CD4-positive, alpha-beta T cell treated with Interleukin-12 subunit alpha and Interleukin-12 subunit beta, for 1 hour (primary cell): ENCODE measurements around the gene ITCH.
"Not testable (repeated sequence)": the region's sequence is repeated elsewhere in the genome, so short reads cannot be mapped to it uniquely, and the experiment has no call there.

ENCODE experiments used
- DNase-seq: peaks from one replicate; pipeline ENCODE4 v3.0.0-alpha.2; 2020

Gene ITCH

GRCh38 chr20:34382877-34383455 lies 19.9 kb downstream of the ITCH start:
- DNase-seq: not testable (repeated sequence)

GRCh38 chr20:34385464-34385863 lies 22.4 kb downstream of the ITCH start:
- no peak for DNase-seq

DNA sequence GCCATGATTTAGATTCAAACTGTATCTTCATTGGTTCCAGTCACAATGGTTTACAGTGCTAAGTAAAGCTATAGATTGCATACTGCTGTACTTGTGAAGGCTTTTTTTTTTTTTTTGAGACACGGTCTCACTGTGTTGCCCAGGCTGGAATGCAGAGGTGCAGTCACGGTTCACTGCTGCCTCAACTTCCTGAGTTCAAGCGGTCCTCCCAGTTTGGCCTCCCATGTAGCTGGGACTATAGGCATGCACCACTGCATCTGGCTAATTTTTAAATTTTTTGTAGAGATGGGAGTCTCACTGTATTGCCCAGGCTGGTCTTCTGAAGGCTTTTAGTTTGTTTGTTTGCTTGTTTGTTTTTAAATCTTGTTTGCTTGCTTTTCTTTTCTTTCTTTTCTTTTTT lies 24.9 kb downstream of the ITCH start:
- no peak for DNase-seq

DNA sequence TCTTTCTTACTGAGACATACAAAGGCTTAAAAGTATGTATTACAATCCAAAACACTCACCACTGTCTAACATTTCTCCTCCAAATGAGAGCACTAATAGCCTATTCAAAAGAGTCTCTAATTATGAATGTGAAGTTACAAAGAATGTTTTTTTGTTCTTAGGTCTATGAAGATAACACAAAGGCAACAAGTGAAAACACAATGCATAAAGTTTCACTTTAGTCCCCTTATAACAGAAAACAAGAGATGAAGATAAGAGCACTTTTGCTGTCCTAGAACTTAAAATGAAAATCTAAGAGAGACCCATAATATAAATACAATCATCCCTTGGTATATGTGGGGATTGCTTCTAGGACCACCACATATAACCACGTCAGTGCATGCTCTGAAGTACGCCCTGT lies 25.6 kb downstream of the ITCH start:
- DNase-seq: no peak

DNA sequence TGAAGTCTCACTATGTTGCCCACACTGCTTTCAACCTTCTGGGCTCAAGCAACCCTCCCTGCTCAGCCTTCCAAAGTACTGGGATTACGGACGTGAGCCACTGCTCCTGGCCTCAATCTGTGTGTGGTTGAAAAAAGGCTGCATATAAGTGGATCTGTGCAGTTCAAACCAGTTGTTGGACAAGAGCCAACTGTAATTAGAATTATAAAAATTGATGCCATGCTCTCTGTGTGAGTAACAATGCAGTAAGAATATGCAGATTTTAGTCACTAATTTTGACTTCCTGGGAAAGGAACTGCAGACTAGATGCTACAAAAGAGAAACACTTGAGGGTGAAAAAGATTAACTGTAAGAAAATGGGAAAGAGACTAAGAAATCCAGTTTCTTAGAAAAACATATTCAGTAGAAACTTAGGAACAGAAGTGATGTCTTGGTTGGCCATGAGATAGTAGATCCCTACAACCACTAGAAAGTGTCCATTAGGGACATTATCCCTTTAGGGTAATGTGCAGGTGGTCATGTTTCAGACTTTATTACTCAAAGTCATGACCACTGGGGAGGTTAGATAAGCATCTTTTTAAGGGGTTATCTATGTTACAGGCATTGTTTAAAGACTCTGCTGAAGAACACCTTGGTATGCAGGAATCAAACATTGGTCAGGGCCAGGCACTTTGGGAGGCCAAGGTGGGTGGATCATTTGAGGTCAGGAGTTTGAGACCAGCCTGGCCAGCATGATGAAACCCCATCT lies 26.3 kb downstream of the ITCH start:
- no peak for DNase-seq

DNA sequence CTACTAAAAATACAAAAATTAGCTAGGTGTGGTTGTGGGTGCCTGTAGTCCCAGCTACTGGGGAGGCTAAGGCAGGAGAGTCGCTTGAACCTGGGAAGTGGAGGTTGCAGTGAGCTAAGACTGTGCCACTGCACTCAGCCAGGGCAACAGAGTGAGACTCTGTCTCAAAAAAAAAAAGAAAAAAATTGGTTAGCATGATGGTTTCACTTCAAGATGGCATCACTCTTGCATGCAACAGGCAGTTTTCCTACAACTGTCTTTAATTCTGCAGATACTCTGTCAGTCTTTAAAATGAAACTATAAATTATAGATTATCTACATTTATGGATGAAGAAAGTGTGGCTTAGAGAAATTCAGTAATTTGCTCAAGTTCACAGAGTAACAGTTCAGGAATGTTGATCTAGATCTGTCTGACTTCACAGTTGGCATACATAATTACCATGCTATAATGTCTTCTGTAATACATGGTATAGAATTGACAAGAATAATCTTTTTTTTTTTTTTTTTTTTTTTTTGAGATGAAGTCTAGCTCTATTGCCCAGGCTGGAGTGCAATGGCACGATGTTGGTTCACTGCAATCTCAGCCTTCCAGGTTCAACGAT lies 27.0 kb downstream of the ITCH start:
- no peak for DNase-seq

GRCh38 chr20:34396408-34396807 lies 33.3 kb downstream of the ITCH start:
- DNase-seq: no peak

DNA sequence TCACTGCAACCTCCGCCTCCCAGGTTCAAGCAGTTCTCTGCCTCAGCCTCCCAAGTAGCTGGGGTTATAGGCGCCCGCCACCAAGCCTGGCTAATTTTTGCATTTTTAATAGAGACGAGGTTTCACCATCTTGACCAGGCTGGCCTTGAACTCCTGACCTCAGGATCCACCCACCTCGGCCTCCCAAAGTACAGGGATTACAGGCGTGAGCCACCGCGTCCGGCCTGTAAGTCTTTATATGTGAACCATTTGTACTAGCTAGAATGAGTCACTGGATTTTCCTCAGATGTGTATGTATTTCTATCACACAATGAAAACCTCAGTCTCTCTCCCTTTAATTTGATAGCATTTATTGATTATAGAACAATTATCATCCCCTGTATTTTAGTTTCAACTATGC lies 34.0 kb downstream of the ITCH start:
- no peak for DNase-seq

DNA sequence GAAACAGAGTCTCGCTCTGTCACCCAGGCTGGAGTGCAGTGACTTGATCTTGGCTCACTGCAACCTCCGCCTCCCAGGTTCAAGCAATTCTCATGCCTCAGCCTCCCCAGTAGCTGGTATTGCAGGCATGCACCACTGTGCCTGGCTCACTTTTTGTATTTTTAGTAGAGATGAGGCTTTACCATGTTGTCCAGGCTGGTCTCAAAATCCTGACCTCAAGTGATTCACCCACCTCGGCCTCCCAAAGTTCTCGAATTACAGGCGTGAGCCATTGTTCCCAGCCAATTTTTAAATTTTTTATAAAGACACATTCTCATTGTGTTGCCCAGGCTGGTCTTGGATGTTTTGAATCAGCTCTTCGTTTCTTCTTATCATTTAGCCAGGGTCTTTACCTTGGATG lies 37.7 kb downstream of the ITCH start:
- DNase-seq: not testable (repeated sequence)

DNA sequence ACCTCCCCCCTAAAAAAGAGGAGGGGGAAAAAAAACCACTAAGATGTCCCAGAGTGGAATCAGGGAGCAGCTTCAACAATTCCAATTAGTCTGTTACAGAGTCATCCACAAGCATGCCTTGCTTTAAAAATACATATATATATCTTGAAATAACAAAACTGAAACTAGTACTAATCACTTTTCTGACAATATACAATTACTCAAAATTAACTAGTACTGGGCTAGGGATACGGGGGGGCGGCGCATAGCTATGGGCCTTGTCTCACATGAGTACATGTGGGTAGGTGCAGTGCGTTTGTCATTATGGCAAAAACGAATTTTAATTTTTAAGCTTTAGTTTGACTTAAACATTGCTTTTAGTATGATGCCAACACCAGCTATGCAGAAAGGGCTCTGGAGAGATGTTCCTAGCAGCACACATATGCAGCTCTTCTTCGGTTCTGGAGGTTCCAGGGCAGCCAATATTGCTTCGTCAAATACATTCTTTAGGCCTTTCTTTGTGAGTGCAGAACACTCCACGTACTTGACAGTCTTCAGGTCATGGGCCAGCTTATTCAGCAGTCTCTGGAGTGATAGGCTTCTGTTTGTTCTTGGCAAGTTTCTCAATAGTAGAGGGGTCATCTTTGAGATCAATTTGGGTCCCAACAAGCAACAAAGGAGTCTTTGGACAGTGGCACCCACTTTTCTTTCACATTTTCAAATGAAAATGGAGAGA lies 38.8 kb downstream of the ITCH start:
- no peak for DNase-seq

DNA sequence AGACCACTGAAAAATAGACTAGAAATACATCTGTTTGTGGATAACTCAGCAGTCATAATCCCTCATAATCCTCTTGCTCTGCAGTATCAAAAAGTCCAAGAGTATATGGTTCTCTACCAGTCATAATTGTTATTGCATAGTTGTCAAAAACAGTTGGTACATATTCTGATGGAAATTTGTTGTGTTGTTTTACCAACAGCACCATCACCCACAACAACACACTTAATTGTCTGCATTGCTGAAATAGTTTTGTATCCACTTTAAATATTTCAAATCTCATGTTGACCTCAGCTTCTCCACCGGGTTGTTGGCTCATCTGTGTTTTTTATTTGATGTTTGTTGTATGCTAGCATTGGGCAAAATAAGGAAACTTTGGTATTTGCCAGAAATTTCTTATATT lies 39.4 kb downstream of the ITCH start:
- no peak for DNase-seq

DNA sequence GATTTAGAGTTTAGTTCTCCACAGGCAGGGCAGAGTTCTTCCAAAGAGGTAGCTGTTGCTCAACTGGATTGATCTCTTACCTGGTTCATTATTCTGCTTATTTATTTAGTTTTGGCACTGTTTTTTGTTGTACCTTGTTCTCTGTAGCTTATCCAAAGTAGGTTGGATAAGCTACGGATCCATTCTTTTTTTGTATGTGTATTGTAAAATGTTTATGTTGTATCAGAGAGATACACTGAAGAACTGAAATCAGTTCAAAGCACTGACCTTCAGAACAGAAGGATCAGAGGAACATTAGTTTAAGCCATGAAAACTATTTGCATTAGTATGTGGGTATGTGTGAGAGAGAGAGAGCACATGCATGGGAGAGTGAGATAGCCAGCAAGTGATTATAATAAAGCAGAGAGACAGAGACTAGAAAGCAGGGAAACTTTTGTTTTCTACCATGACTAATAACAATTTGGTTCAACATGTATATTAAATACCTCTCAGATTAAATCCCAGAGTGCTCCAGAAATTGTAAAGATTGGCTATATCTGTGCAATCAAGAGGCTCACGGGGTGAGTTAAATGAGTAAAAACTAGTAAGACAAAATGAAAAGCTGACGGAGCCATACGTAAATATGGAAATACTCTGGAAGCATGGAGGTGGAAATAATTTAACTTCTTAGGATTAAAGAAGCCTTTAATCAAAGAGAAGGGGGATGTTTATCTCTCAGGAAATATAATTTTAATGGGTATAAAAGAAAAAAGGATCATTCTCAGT lies 40.2 kb downstream of the ITCH start:
- no peak for DNase-seq

DNA sequence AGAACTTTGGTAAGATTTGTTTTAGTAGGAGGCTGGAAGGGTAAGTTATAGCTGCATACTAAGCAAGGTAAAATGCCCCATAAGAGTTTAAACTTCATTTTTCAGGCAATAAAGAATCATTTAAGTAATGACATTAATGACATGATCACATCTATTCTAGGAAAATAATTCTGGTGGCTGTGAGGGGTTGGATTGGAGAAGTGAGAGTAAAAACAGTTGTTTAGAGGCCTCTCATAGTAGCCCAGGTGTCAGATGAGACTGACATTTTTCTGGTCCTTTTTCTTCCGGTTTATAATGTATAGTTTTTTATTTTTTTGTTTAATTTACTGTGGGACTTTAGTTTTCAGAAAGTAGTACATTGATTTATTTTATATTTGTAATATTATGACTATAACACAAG lies 40.8 kb downstream of the ITCH start:
- no peak for DNase-seq

GRCh38 chr20:34404803-34405202 lies 41.7 kb downstream of the ITCH start:
- no peak for DNase-seq

DNA sequence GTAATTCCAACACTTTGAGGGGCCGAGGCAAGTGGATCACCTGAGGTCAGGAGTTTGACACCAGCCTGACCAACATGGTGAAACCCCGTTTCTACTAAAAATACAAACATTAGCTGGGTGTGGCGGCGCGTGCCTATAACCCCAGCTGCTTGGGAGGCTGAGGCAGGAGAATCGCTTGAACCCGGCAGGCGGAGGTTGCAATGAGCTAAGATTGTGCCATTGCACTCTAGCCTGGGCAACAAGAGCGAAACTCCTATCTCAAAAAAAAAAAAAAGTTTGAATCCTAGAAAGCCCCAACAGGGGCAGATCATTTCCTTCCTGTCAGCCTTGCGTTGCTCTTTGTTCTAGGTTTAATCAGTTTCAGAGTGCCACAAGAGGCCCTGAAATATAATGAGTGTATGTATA lies 42.2 kb downstream of the ITCH start:
- peak; percentile 59 for DNase-seq

- not testable (repeated sequence) for DNase-seq
Measured at GRCh38 chr20:34405942-34406341, 42.9 kb downstream of the ITCH start.

GRCh38 chr20:34407962-34408474 lies 44.9 kb downstream of the ITCH start:
- no peak for DNase-seq

DNA sequence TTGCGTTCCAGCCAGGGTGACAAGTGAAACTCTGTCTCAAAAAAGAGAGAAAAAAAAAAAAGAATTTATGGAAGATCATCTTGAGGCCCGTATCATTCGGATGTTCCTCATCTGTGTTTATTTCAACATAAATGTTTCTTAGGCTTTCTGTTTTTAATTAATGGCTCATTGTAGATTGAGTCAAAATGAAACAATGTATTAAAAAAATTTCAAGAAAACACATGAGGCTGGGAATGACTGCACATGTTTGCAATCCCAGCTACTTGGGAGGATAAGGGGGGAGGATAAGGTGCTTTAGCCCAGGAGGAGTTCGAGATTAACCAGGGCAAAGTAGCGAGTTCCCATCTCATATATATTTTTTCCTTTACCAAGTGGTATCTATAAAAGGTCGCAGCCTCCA lies 47.3 kb downstream of the ITCH start:
- DNase-seq: no peak

DNA sequence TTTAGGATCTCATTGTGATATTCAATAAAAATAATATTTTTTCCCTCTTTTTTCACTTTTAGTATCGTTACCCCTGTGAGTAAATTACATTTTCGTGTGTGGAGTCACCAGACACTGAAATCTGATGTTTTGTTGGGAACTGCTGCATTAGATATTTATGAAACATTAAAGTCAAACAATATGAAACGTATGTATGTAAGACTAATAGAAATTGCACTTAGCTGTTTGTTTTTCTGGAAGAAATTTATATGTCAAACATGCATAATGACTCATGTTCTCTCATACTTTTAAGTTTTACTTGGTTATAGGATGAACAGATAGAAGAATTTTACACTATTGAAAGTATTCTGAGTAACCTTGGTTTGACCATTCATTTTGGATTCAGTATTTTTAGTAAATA lies 49.4 kb downstream of the ITCH start:
- DNase-seq: no peak

- DNase-seq: not testable (repeated sequence)
Measured at GRCh38 chr20:34414525-34414924, 51.5 kb downstream of the ITCH start.

DNA sequence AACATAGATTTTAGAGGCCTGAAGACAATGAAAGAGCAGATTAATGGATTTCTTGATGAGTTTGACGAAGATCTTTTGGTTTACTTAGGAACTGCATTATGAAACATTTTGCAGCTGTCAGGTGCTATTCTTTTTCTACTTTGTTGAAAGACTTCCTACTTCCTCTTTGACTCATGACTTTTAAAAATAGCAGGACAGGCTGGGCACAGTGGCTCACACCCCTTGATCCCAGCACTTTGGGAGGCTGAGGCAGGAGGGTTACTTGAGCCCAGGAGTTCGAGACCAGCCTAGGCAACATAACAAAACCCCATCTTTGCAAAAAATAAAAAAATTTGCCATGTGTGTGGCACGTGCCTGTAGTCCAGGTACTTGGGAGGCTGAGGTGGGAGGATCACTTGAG lies 52.0 kb downstream of the ITCH start:
- DNase-seq: no peak

DNA sequence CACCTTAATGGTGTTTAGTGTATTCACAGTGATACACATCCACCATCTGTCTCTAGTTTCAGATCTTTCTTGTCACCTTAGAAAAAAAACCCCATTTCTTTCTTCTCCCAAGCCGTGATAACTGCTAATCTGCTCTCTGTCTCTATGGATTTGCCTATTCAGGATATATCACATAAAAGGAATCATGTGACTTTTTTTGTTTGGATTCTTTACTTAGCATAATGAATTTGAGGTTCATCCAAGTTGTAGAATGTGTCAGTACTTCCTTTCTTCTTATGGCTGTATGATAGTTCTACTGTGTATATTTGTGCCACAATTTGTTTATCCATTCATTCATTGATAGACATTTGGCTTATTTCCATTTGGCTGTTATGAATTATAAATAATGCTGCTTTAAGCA lies 57.1 kb downstream of the ITCH start:
- DNase-seq: no peak

DNA sequence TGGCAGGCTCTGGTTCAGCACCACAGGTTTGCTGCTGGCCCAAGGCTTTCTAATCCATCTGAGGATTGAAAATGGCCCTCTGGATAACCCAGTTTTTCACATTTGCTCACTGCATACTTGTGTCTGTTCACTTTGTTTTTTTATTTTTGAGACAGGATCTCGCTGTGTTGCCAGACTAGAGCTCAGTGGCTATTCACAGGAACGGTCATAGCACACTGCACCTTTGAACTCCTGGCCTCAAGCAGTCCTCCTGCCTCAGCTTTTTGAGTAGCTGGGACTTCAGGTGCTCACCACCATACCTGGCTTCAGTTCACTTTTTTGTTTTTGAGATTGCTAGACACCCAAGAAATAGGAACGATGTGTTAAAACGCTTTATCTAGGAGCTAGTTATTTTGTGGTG lies 57.9 kb downstream of the ITCH start:
- DNase-seq: no peak
